Neural cell (in vitro differentiated cells): ENCODE results near the gene ACTA2. TPM values are rescaled to one million over a fixed set of nuclear protein-coding genes. Genes with fewer than 3 reads are reported as not detected.

Experiments used
- H2AFZ ChIP-seq: fragments of 200-600, 300-800 bp; sonication (generic), shearing (Covaris generic); 2 replicates; pipeline ENCODE4 v1.6.0; 2014; ENCODE audit warnings: low read depth, mild to moderate bottlenecking, antibody characterized with exemption, low read length, moderate library complexity
- H3F3A ChIP-seq: fragments of 200-600 bp; shearing (Covaris generic); 2 replicates; pipeline ENCODE4 v1.6.1; 2016; ENCODE audit warnings: mild to moderate bottlenecking, moderate library complexity, mixed read lengths, antibody characterized with exemption, low read length; ENCODE audit not compliant: insufficient read depth, poor library complexity, severe bottlenecking
- H3K27ac ChIP-seq: fragments of 200-600, 300-800 bp; sonication (generic), shearing (Covaris generic); 2 replicates; pipeline ENCODE4 v1.5.1; 2014; ENCODE audit warnings: mild to moderate bottlenecking, low read length, moderate library complexity
- H3K27me3 ChIP-seq: fragments of 300-800, 200-600 bp; sonication (generic), shearing (Covaris generic); 2 replicates; pipeline ENCODE4 v1.6.0; 2014; ENCODE audit warnings: mild to moderate bottlenecking, low read depth, low read length, moderate library complexity; ENCODE audit not compliant: insufficient read depth
- H3K36me3 ChIP-seq: fragments of 300-800, 200-600 bp; sonication (generic), shearing (Covaris generic); 2 replicates; pipeline ENCODE4 v1.5.1; 2014; ENCODE audit warnings: mild to moderate bottlenecking, antibody characterized with exemption, low read length, moderate library complexity; ENCODE audit not compliant: insufficient read depth
- H3K4me2 ChIP-seq: fragments of 300-800, 200-600 bp; sonication (generic), shearing (Covaris generic); 2 replicates; pipeline ENCODE4 v1.6.0; 2014; ENCODE audit warnings: mild to moderate bottlenecking, low read length
- H3K4me3 ChIP-seq: fragments of 300-800, 200-600 bp; sonication (generic), shearing (Covaris generic); 2 replicates; pipeline ENCODE4 v1.5.1; 2014; ENCODE audit warnings: mild to moderate bottlenecking, low read length, moderate library complexity
- H3K79me2 ChIP-seq: fragments of 200-600 bp; shearing (Covaris generic); replicated peaks from 2 replicates; pipeline ENCODE4 v1.6.0; 2014; ENCODE audit warnings: mild to moderate bottlenecking, low read length, moderate library complexity; ENCODE audit not compliant: insufficient read depth
- H3K9ac ChIP-seq: fragments of 300-800, 200-600 bp; sonication (generic), shearing (Covaris generic); 2 replicates; pipeline ENCODE4 v1.6.1; 2016; ENCODE audit warnings: mild to moderate bottlenecking, low read length, mixed read lengths
- H3K9me2 ChIP-seq: fragments of 200-600 bp; shearing (Covaris generic); 2 replicates; pipeline ENCODE4 v1.6.1; 2016; ENCODE audit warnings: mild to moderate bottlenecking, low read length, mixed read lengths; ENCODE audit not compliant: insufficient read depth
- H3K9me3 ChIP-seq: fragments of 200-600, 300-800 bp; sonication (generic), shearing (Covaris generic); 2 replicates; pipeline ENCODE4 v1.6.1; 2016; ENCODE audit warnings: mild to moderate bottlenecking, mixed run types, low read length, moderate library complexity, mixed read lengths
- H4K20me1 ChIP-seq: fragments of 200-600 bp; shearing (Covaris generic); 2 replicates; pipeline ENCODE4 v1.6.1; 2016; ENCODE audit warnings: mild to moderate bottlenecking, mixed run types; ENCODE audit not compliant: insufficient read depth
- EP300 ChIP-seq: fragments of 450-650 bp; conservative IDR thresholded peaks from 2 replicates; pipeline ENCODE4 v1.6.1; 2014; ENCODE audit warnings: antibody characterized with exemption, mild to moderate bottlenecking, moderate library complexity; ENCODE audit not compliant: poor library complexity, severe bottlenecking
- EZH2 ChIP-seq: fragments of 200-600, 300-800 bp; shearing (Covaris generic), sonication (generic); IDR thresholded peaks from 2 replicates; pipeline ENCODE4 v1.6.1; 2014; ENCODE audit warnings: antibody characterized with exemption, low read length, borderline replicate concordance, mild to moderate bottlenecking; ENCODE audit not compliant: insufficient read depth, poor library complexity, severe bottlenecking
- MXI1 ChIP-seq: fragments of 450-650 bp; conservative IDR thresholded peaks from 2 replicates; pipeline ENCODE4 v1.6.1; 2014; ENCODE audit warnings: antibody characterized with exemption, mild to moderate bottlenecking; ENCODE audit not compliant: poor library complexity, severe bottlenecking
- POLR2AphosphoS5 ChIP-seq: IDR thresholded peaks from 2 replicates; pipeline ENCODE4 v1.6.1; 2012
- RAD21 ChIP-seq: fragments of 450-650 bp; conservative IDR thresholded peaks from 2 replicates; pipeline ENCODE4 v1.6.1; 2014; ENCODE audit warnings: antibody characterized with exemption, mild to moderate bottlenecking, moderate library complexity
- SMC3 ChIP-seq: fragments of 450-650 bp; conservative IDR thresholded peaks from 2 replicates; pipeline ENCODE4 v1.6.1; 2014; ENCODE audit warnings: antibody characterized with exemption, mild to moderate bottlenecking, moderate library complexity; ENCODE audit not compliant: poor library complexity
- TAF1 ChIP-seq: IDR thresholded peaks from 2 replicates; pipeline ENCODE4 v1.6.1; 2012; ENCODE audit warnings: low read depth
- polyA plus RNA-seq: library from polyadenylated mRNA; depleted of rRNA; stranded (reverse); fragments of >200 nt; gene quantifications from 2 replicates; pipeline ENCODE4 v1.2.3, GENCODE V29; 2014
- TF ChIP-seq, protein P1 (sequence below): IDR thresholded peaks from 2 replicates; pipeline ENCODE4 v1.6.1; 2012; ENCODE audit warnings: borderline replicate concordance
- TF ChIP-seq, protein P2 (sequence below): fragments of 450-650 bp; IDR thresholded peaks from 2 replicates; pipeline ENCODE4 v1.5.1; 2014; ENCODE audit warnings: antibody characterized with exemption, mild to moderate bottlenecking, moderate library complexity; ENCODE audit not compliant: poor library complexity, severe bottlenecking

Gene ACTA2
- polyA plus RNA-seq, 1 donor from 2014 or later = 0.53 TPM

DNA sequence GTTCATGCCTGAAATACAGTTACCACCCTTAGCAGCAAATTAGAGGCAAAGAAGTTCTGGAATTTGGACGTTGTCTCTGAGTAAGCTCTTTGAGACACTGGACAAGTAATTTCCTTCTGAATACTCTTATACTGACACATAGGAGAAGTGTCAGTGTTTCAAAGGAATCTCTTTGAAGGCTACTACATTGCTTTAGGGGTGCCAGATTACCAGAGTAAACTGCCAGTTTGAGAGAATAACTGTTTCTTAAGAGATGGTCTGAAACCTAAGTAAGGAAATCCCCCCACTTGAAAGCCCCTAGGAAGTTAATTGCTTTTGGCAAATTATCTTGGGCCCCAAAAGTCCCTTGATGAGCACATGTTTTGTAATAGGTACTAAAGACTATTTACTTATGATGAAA, 41.4 kb upstream of the ACTA2 start:
- H3K9me2 ChIP-seq = no peaks in the 10 kb centered on the region
- TF ChIP-seq EZH2 (no peak), EP300 (no peak), SMC3 (no peak), TAF1 (no peak), RAD21 (no peak), MXI1 (no peak)
- TF ChIP-seq, protein P1, sequence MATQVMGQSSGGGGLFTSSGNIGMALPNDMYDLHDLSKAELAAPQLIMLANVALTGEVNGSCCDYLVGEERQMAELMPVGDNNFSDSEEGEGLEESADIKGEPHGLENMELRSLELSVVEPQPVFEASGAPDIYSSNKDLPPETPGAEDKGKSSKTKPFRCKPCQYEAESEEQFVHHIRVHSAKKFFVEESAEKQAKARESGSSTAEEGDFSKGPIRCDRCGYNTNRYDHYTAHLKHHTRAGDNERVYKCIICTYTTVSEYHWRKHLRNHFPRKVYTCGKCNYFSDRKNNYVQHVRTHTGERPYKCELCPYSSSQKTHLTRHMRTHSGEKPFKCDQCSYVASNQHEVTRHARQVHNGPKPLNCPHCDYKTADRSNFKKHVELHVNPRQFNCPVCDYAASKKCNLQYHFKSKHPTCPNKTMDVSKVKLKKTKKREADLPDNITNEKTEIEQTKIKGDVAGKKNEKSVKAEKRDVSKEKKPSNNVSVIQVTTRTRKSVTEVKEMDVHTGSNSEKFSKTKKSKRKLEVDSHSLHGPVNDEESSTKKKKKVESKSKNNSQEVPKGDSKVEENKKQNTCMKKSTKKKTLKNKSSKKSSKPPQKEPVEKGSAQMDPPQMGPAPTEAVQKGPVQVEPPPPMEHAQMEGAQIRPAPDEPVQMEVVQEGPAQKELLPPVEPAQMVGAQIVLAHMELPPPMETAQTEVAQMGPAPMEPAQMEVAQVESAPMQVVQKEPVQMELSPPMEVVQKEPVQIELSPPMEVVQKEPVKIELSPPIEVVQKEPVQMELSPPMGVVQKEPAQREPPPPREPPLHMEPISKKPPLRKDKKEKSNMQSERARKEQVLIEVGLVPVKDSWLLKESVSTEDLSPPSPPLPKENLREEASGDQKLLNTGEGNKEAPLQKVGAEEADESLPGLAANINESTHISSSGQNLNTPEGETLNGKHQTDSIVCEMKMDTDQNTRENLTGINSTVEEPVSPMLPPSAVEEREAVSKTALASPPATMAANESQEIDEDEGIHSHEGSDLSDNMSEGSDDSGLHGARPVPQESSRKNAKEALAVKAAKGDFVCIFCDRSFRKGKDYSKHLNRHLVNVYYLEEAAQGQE = no peak
- H3K27me3 ChIP-seq = peaks cover 27% of the 10 kb centered on the region
- H3K79me2 ChIP-seq = no peaks in the 10 kb centered on the region
- no peak overlapping the region for H2AFZ ChIP-seq
- H3K9me3 ChIP-seq = no peaks in the 10 kb centered on the region
- no peaks in the 10 kb centered on the region for H3K36me3 ChIP-seq
- no peak overlapping the region for H3K27ac ChIP-seq
- H3K9ac ChIP-seq = no peak overlapping the region
- H3K4me2 ChIP-seq = no peak overlapping the region
- H3F3A ChIP-seq = no peaks in the 10 kb centered on the region
- H3K4me3 ChIP-seq = no peak overlapping the region
- no peaks in the 10 kb centered on the region for H4K20me1 ChIP-seq

DNA sequence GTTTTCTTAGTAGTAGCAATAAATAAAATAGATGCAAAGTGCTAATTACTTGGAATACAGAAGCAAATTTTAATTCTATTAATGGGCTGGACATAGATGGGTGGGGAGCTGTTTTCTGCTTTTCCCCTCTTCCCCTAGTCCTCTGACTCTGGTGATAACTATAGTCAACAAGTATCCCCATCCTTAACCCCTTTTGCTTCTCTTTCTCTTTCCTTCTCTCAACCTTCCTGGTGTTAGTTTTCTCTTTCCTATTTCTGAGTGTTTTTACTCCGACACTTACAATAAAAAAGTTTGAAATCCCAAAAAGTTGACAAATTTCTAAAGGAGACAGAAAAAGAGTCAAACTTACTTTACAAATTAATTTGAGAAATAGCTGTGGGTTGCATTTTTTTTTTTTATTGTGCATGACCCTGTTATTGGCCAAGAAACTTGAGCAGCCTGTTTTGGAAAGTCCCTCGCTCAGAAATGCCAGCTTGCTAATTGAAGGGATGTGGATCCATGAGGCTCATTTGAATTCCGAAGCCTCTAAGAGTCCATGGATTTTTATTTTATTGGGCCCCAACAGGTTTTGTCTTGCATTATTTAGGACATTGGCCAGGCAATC, 40.5 kb upstream of the ACTA2 start:
- no peak overlapping the region for H2AFZ ChIP-seq
- H3F3A ChIP-seq = no peaks in the 10 kb centered on the region
- no peaks in the 10 kb centered on the region for H3K79me2 ChIP-seq
- H3K4me3 ChIP-seq = no peak overlapping the region
- no peaks in the 10 kb centered on the region for H3K9me2 ChIP-seq
- H3K27me3 ChIP-seq = peaks cover 27% of the 10 kb centered on the region
- no peaks in the 10 kb centered on the region for H3K36me3 ChIP-seq
- TF ChIP-seq MXI1 (no peak), RAD21 (no peak), SMC3 (no peak), TAF1 (no peak), EZH2 (no peak), POLR2AphosphoS5 (no peak), EP300 (no peak)
- TF ChIP-seq, protein P2, sequence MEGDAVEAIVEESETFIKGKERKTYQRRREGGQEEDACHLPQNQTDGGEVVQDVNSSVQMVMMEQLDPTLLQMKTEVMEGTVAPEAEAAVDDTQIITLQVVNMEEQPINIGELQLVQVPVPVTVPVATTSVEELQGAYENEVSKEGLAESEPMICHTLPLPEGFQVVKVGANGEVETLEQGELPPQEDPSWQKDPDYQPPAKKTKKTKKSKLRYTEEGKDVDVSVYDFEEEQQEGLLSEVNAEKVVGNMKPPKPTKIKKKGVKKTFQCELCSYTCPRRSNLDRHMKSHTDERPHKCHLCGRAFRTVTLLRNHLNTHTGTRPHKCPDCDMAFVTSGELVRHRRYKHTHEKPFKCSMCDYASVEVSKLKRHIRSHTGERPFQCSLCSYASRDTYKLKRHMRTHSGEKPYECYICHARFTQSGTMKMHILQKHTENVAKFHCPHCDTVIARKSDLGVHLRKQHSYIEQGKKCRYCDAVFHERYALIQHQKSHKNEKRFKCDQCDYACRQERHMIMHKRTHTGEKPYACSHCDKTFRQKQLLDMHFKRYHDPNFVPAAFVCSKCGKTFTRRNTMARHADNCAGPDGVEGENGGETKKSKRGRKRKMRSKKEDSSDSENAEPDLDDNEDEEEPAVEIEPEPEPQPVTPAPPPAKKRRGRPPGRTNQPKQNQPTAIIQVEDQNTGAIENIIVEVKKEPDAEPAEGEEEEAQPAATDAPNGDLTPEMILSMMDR = no peak
- TF ChIP-seq, protein P1 = no peak
- no peaks in the 10 kb centered on the region for H4K20me1 ChIP-seq
- no peak overlapping the region for H3K9ac ChIP-seq
- H3K4me2 ChIP-seq = no peak overlapping the region
- H3K9me3 ChIP-seq = no peaks in the 10 kb centered on the region
- H3K27ac ChIP-seq = no peak overlapping the region
